LHCN-M2 (cell line): ENCODE results near the gene ELOVL3. TPM values are rescaled to one million over a fixed set of nuclear protein-coding genes. Genes with fewer than 3 reads are reported as not detected.
"Not testable (repeated sequence)": the region's sequence is repeated elsewhere in the genome, so short reads cannot be mapped to it uniquely, and the experiment has no call there.

Experiments used
- DNase-seq: peaks from one replicate; pipeline ENCODE4 v3.0.0-alpha.2; 2012; ENCODE audit warnings: low read depth
- total RNA-seq: library from RNA; depleted of rRNA; stranded (reverse); fragments of >200 nt; gene quantifications from 2 replicates; pipeline ENCODE4 v1.2.3, GENCODE V29; 2014; rRNA removed

Gene ELOVL3
- total RNA-seq, 1 experiment from 2014 or later: 6.4 TPM

GRCh38 chr10:102252508-102252907 is 26.4 kb downstream of the ELOVL3 start:
- not testable (repeated sequence) for DNase-seq

- DNase-seq: peak; percentile 37
Observed at GRCh38 chr10:102254426-102254825, 28.3 kb downstream of the ELOVL3 start.

- no peak for DNase-seq
Observed at GRCh38 chr10:102255404-102255803, 29.3 kb downstream of the ELOVL3 start.

GRCh38 chr10:102261196-102261595 is 35.1 kb downstream of the ELOVL3 start:
- peak; percentile 48 for DNase-seq

GRCh38 chr10:102261842-102262241 is 35.7 kb downstream of the ELOVL3 start:
- DNase-seq: peak; percentile 35

GRCh38 chr10:102262744-102263370 is 36.8 kb downstream of the ELOVL3 start:
- peak; percentile 95 for DNase-seq

GRCh38 chr10:102264371-102264770 is 38.3 kb downstream of the ELOVL3 start:
- no peak for DNase-seq

- DNase-seq: no peak
Observed at GRCh38 chr10:102266670-102267069, 40.6 kb downstream of the ELOVL3 start.

- peak; percentile 83 for DNase-seq
Observed at GRCh38 chr10:102267748-102268147, 41.6 kb downstream of the ELOVL3 start.

- peak; percentile 93 for DNase-seq
Observed at GRCh38 chr10:102268375-102268888, 42.3 kb downstream of the ELOVL3 start.

GRCh38 chr10:102269017-102269416 is 42.9 kb downstream of the ELOVL3 start:
- DNase-seq: peak; percentile 86

GRCh38 chr10:102274062-102274461 is 48.0 kb downstream of the ELOVL3 start:
- DNase-seq: peak; percentile 66

- DNase-seq: no peak
Observed at GRCh38 chr10:102275343-102275742, 49.2 kb downstream of the ELOVL3 start.

GRCh38 chr10:102279104-102279503 is 53.0 kb downstream of the ELOVL3 start:
- DNase-seq: no peak

Other genes with a start within 250 kb of the ELOVL3 start
- gene ARMH3, start 170.1 kb upstream of the ELOVL3 start, total RNA-seq: 6.9 and 8.1 TPM in 2 replicates
- 56.7 and 69.3 TPM in 2 replicates for gene HPS6, start 160.9 kb upstream of the ELOVL3 start, total RNA-seq
- gene LDB1, start 105.9 kb upstream of the ELOVL3 start, total RNA-seq: 27.8 and 35.1 TPM in 2 replicates
- 23.1 and 26.0 TPM in 2 replicates for gene PPRC1, start 93.3 kb upstream of the ELOVL3 start, total RNA-seq
- gene NOLC1, start 73.9 kb upstream of the ELOVL3 start, total RNA-seq: 76.7 and 96.6 TPM in 2 replicates
- gene PITX3, start 15.2 kb downstream of the ELOVL3 start, total RNA-seq: 6.5 and 6.9 TPM in 2 replicates
- 43.9 and 45.1 TPM in 2 replicates for gene GBF1, start 19.2 kb downstream of the ELOVL3 start, total RNA-seq
- 15.8 and 16.6 TPM in 2 replicates for gene NFKB2, start 169.4 kb downstream of the ELOVL3 start, total RNA-seq
- gene PSD, start 192.5 kb downstream of the ELOVL3 start, total RNA-seq: 0.46 TPM in 1 of 2 replicates, not detected in the other
- 15.9 and 22.5 TPM in 2 replicates for gene FBXL15, start 194.5 kb downstream of the ELOVL3 start, total RNA-seq
- 89.3 and 91.4 TPM in 2 replicates for gene CUEDC2, start 206.3 kb downstream of the ELOVL3 start, total RNA-seq
- 0.06 TPM in 1 of 2 replicates, not detected in the other for gene C10orf95, start 225.2 kb downstream of the ELOVL3 start, total RNA-seq